ENCODE measurements around the gene PRH1. TPM values are rescaled to one million over a fixed set of nuclear protein-coding genes. Genes with fewer than 3 reads are reported as not detected.
A peak's percentile ranks its signal among the peaks of the same experiment; 100 is the strongest.

The PRH1 gene
- total and polyA plus RNA-seq, 3 donors from 2014 or later: 52.2 to 73.5 (median 63.0) TPM

GRCh38 chr12:10900530-10900929 is 16.5 kb upstream of the PRH1 start:
- H3K27me3 ChIP-seq: no peaks in the 10 kb centered on the region
- no peak for DNase-seq
- H3K4me3 ChIP-seq: no peak overlapping the region
- H3K27ac ChIP-seq: no peak overlapping the region
- no peaks in the 10 kb centered on the region for H3K36me3 ChIP-seq (ENCODE audit: low read depth, missing control alignments)
- WGBS, 2 donors: 92 to 100% methylated on average over 1 of the region's 1 CpG
- intact Hi-C loops (cut with DNase I; ENCODE audit: low total_unique reads): no loop called here
- H3K9me3 ChIP-seq: no peaks in the 10 kb centered on the region
- TF ChIP-seq POLR2A (IDR thresholded peaks at IDR 0.05): no peak
- TF ChIP-seq, protein P1, sequence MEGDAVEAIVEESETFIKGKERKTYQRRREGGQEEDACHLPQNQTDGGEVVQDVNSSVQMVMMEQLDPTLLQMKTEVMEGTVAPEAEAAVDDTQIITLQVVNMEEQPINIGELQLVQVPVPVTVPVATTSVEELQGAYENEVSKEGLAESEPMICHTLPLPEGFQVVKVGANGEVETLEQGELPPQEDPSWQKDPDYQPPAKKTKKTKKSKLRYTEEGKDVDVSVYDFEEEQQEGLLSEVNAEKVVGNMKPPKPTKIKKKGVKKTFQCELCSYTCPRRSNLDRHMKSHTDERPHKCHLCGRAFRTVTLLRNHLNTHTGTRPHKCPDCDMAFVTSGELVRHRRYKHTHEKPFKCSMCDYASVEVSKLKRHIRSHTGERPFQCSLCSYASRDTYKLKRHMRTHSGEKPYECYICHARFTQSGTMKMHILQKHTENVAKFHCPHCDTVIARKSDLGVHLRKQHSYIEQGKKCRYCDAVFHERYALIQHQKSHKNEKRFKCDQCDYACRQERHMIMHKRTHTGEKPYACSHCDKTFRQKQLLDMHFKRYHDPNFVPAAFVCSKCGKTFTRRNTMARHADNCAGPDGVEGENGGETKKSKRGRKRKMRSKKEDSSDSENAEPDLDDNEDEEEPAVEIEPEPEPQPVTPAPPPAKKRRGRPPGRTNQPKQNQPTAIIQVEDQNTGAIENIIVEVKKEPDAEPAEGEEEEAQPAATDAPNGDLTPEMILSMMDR (IDR thresholded peaks at IDR 0.05): no peak
- no peaks in the 10 kb centered on the region for H3K4me1 ChIP-seq

DNA sequence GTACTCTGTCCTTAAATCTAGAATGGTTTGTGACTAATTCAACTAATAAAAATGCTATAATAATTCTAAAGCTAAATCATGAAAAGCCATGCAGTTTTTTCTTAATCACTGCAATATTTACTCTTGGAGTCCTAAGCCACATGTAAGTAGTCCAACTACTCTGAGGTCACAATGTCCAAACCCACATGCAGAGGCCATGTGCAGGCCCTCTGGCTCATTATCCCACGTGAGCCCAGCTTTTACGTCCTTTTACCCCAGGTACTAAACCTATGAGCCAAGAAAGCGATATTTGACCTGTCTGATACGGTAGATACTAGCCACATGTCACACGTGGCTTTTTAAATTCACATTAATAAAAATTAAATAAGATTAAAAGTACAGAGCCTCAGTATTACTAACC is 12.8 kb upstream of the PRH1 start:
- Histone ChIP-seq H3K4me3 (no peak overlapping the region), H3K27ac (no peak overlapping the region), H3K36me3 (ENCODE audit: low read depth, missing control alignments) (no peaks in the 10 kb centered on the region), H3K4me1 (no peaks in the 10 kb centered on the region), H3K27me3 (no peaks in the 10 kb centered on the region), H3K9me3 (no peaks in the 10 kb centered on the region)
- intact Hi-C loops (cut with DNase I; ENCODE audit: low total_unique reads): no loop called here
- DNase-seq: no peak
- TF ChIP-seq, protein P1 (IDR thresholded peaks at IDR 0.05): no peak
- TF ChIP-seq POLR2A (IDR thresholded peaks at IDR 0.05): no peak
- 92 to 93% methylated on average over 5 of the region's 5 CpGs for WGBS, 2 donors

- Histone ChIP-seq H3K9me3 (no peaks in the 10 kb centered on the region), H3K4me3 (no peak overlapping the region), H3K27me3 (no peaks in the 10 kb centered on the region), H3K4me1 (no peaks in the 10 kb centered on the region), H3K27ac (no peak overlapping the region), H3K36me3 (ENCODE audit: low read depth, missing control alignments) (no peaks in the 10 kb centered on the region)
- TF ChIP-seq, protein P1 (IDR thresholded peaks at IDR 0.05): no peak
- TF ChIP-seq POLR2A (IDR thresholded peaks at IDR 0.05): no peak
- DNase-seq: no peak
- 88 to 94% methylated on average over 2 of the region's 2 CpGs for WGBS, 2 donors
- intact Hi-C loops (cut with DNase I; ENCODE audit: low total_unique reads): no loop called here
Measured at GRCh38 chr12:10891937-10892336, 7.9 kb upstream of the PRH1 start.

DNA sequence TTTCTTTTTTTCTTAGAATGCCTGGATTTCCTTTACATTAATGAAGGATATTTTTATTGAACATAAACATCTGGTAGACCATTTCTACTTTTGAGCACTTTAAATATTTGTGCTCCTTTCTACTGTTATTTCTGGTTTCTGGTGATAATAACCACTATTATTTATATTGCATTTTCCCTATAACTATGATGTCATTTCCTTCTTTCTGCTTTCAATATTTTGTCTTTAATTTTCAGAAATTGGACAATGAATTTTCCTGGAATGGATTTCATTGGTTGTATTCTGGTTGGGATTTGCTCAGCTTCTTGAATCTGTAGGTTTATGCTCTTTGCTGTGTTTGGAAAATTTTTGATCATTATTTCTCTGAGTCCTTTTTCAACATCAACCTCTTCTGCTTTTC is 5.2 kb upstream of the PRH1 start:
- Histone ChIP-seq H3K27me3 (no peaks in the 10 kb centered on the region), H3K4me1 (no peaks in the 10 kb centered on the region), H3K27ac (no peak overlapping the region), H3K36me3 (ENCODE audit: low read depth, missing control alignments) (no peaks in the 10 kb centered on the region), H3K4me3 (no peak overlapping the region), H3K9me3 (no peaks in the 10 kb centered on the region)
- intact Hi-C loops (cut with DNase I; ENCODE audit: low total_unique reads): no loop called here
- no peak for DNase-seq
- no peak for TF ChIP-seq POLR2A (IDR thresholded peaks at IDR 0.05)
- TF ChIP-seq, protein P1 (IDR thresholded peaks at IDR 0.05): no peak

DNA sequence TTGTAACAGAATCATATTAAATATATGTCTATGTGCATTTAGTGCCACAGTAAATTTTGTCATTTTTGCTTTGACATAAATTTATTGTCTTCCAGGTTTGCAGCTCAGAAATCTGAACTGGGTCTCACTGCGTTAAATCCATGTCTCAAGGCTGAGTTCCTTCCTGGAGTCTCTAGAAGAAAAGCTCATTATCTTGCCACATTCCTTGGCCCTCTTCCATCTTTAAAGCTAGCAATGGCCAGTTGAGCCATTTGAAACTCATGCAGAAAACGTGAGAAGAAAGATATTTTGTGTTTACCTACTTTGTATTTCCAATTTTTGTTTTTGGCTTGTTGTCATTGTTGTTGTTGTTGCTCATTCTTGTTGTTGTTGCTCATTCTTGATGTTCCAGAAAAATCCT is 10.7 kb downstream of the PRH1 start:
- Histone ChIP-seq H3K4me3 (no peak overlapping the region), H3K9me3 (no peaks in the 10 kb centered on the region), H3K4me1 (no peaks in the 10 kb centered on the region), H3K27me3 (no peaks in the 10 kb centered on the region), H3K27ac (no peak overlapping the region), H3K36me3 (ENCODE audit: low read depth, missing control alignments) (no peaks in the 10 kb centered on the region)
- TF ChIP-seq, protein P1 (IDR thresholded peaks at IDR 0.05): no peak
- TF ChIP-seq POLR2A (IDR thresholded peaks at IDR 0.05): no peak
- DNase-seq: peak; percentile 31
- WGBS, 2 donors: 29 to 59% methylated on average over 2 of the region's 2 CpGs
- intact Hi-C loops (cut with DNase I; ENCODE audit: low total_unique reads): no loop called here
